HEK293T (cell line): ENCODE measurements around the gene RNPEP.

Experiments used
- CTCF ChIA-PET: fragments of 350-600 bp; formaldehyde crosslinking; extraction: SDS; loops from one replicate; lab custom pipeline; 2021; ENCODE audit warnings: antibody characterized with exemption, inconsistent platforms; lab: Yijun Ruan, JAX
- POLR2A ChIA-PET: fragments of 350-600 bp; formaldehyde crosslinking; extraction: SDS; loops from one replicate; lab custom pipeline; 2020; ENCODE audit warnings: antibody characterized with exemption, inconsistent platforms; lab: Yijun Ruan, JAX
- DNase-seq: peaks from one replicate; pipeline ENCODE4 v3.0.0; 2012; ENCODE audit warnings: mixed read lengths; ENCODE audit errors: extremely low spot score
- ARNT ChIP-seq: fragments of 450-650 bp; IDR thresholded peaks from 2 replicates; pipeline ENCODE4 v1.6.1; 2017; ENCODE audit warnings: mild to moderate bottlenecking
- BHLHE40 ChIP-seq: fragments of 450-650 bp; IDR thresholded peaks from 2 replicates; pipeline ENCODE4 v1.6.1; 2016; ENCODE audit warnings: mild to moderate bottlenecking, moderate library complexity, borderline replicate concordance
- CTBP1 ChIP-seq: fragments of 450-650 bp; IDR thresholded peaks from 2 replicates; pipeline ENCODE4 v1.6.1; 2016; ENCODE audit warnings: borderline replicate concordance
- ELF4 ChIP-seq: fragments of 450-650 bp; IDR thresholded peaks from 2 replicates; pipeline ENCODE4 v1.6.1; 2017; ENCODE audit warnings: antibody characterized with exemption
- FOXA1 ChIP-seq: fragments of 450-650 bp; IDR thresholded peaks from 2 replicates; pipeline ENCODE4 v1.6.1; 2016; ENCODE audit warnings: mild to moderate bottlenecking
- FOXK2 ChIP-seq: fragments of 450-650 bp; IDR thresholded peaks from 2 replicates; pipeline ENCODE4 v1.6.1; 2016; ENCODE audit warnings: mild to moderate bottlenecking
- FOXM1 ChIP-seq: fragments of 450-650 bp; IDR thresholded peaks from 2 replicates; pipeline ENCODE4 v1.6.1; 2017; ENCODE audit warnings: mild to moderate bottlenecking, borderline replicate concordance
- HDGF ChIP-seq: fragments of 450-650 bp; IDR thresholded peaks from 2 replicates; pipeline ENCODE4 v1.6.1; 2017; ENCODE audit warnings: antibody characterized with exemption, borderline replicate concordance
- L3MBTL2 ChIP-seq: fragments of 450-650 bp; conservative IDR thresholded peaks from 2 replicates; pipeline ENCODE4 v1.6.1; 2016; ENCODE audit warnings: mild to moderate bottlenecking
- LEF1 ChIP-seq: fragments of 450-650 bp; IDR thresholded peaks from 2 replicates; pipeline ENCODE4 v1.6.1; 2017; ENCODE audit warnings: mild to moderate bottlenecking, borderline replicate concordance
- NFRKB ChIP-seq: fragments of 450-650 bp; IDR thresholded peaks from 2 replicates; pipeline ENCODE4 v1.6.1; 2016; ENCODE audit warnings: mild to moderate bottlenecking, moderate library complexity
- PKNOX1 ChIP-seq: fragments of 450-650 bp; IDR thresholded peaks from 2 replicates; pipeline ENCODE4 v1.6.1; 2016
- SP1 ChIP-seq: fragments of 450-650 bp; IDR thresholded peaks from 2 replicates; pipeline ENCODE4 v1.6.1; 2017
- SUZ12 ChIP-seq: fragments of 450-650 bp; IDR thresholded peaks from 2 replicates; pipeline ENCODE4 v1.6.1; 2016; ENCODE audit warnings: mild to moderate bottlenecking
- TARDBP ChIP-seq: fragments of 450-650 bp; IDR thresholded peaks from 2 replicates; pipeline ENCODE4 v1.6.1; 2016
- ZNF384 ChIP-seq: fragments of 450-650 bp; IDR thresholded peaks from 2 replicates; pipeline ENCODE4 v1.6.1; 2016

The RNPEP gene

GRCh38 chr1:201982082-201982622 is 296 bp upstream of the RNPEP start:
- DNase-seq: peak; percentile 91
- TF ChIP-seq ARNT (no peak), SUZ12 (no peak), SP1 (no peak), BHLHE40 (no peak), LEF1 (no peak), ZNF384 (no peak), FOXM1 (no peak), FOXA1 (no peak)
- POLR2A ChIA-PET: interaction anchor here (0.6 to 1.7 kb wide), 8 partner anchors 8 to 152 kb away, joined by 3 to 7 read pairs (median 4); partner anchors contain the start of genes LMOD1 and TIMM17A
- CTCF ChIA-PET: interaction anchor here (1.1 kb wide), 1 partner anchor 17 kb away, joined by 3 read pairs; no protein-coding TSS in a partner anchor

DNA sequence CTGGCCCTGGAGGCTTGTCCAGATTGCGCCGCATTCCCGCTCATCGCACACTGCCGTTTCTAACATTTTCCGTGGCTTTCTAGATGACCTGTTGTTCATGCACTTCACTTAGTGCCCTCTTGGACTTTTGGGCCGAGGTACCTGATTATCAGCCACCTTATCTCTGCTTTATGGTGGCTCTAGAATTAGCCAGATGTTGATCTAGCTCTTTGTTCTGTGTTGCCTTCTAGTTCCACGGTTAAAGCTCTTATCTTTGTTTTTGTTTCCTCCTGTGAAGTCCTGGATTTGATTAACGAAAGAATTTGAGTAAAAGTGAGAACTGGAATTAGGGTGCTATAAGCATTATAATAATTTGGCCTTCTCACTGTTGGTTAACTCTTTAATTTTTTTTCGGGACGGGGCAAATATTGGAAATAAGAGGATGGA is 945 bp downstream of the RNPEP start:
- ChIA-PET CTCF (no interaction called here), POLR2A (interaction anchor here (1.0 to 1.7 kb wide), 6 partner anchors 10 to 115 kb away, joined by 3 to 7 read pairs (median 4); partner anchors contain the start of genes LMOD1 and TIMM17A)
- no peak for DNase-seq
- no peak for TF ChIP-seq HDGF
- TF ChIP-seq ZNF384: no peak
- TF ChIP-seq TARDBP: no peak
- no peak for TF ChIP-seq FOXM1
- no peak for TF ChIP-seq FOXA1
- TF ChIP-seq ELF4: no peak
- TF ChIP-seq CTBP1: no peak
- TF ChIP-seq SUZ12: no peak
- TF ChIP-seq BHLHE40: no peak
- TF ChIP-seq PKNOX1: no peak
- no peak for TF ChIP-seq NFRKB
- TF ChIP-seq SP1: no peak
- no peak for TF ChIP-seq FOXK2
- no peak for TF ChIP-seq ARNT

GRCh38 chr1:201984446-201984845 is 2.0 kb downstream of the RNPEP start:
- TF ChIP-seq SP1 (no peak), LEF1 (no peak), TARDBP (no peak), ZNF384 (no peak), NFRKB (no peak), FOXM1 (no peak), FOXA1 (no peak), PKNOX1 (no peak), FOXK2 (no peak), SUZ12 (no peak), CTBP1 (no peak), L3MBTL2 (no peak), HDGF (no peak), ELF4 (no peak), ARNT (no peak)
- DNase-seq: no peak
- ChIA-PET POLR2A (no interaction called here), CTCF (interaction anchor here (0.6 kb wide), 1 partner anchor 554 kb away, joined by 4 read pairs; no protein-coding TSS in a partner anchor)

DNA sequence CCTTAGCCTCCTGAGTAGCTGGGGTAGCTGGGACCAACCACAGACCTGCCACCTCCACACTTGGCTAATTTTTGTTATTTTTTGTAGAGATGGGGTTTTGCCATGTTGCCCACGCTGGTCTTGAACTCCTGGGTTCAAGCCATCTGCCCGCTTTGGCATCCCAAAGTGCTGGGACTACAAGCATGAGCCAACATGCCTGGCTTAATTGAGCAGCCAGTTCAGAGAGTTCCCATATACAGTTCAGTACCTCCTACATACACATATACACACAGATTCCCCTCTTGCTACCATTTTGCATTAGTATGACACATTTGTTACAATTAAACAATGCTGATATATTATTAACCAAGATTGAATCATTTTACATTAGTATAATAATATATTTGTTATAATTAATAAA is 2.9 kb downstream of the RNPEP start:
- ChIA-PET CTCF (interaction anchor here (0.9 kb wide), 1 partner anchor 14 kb away, joined by 3 read pairs; no protein-coding TSS in a partner anchor), POLR2A (no interaction called here)
- no peak for DNase-seq
- TF ChIP-seq LEF1 (no peak), PKNOX1 (no peak), ZNF384 (no peak), SP1 (no peak), ARNT (no peak), NFRKB (no peak), ELF4 (no peak), HDGF (no peak), BHLHE40 (no peak), L3MBTL2 (no peak), FOXM1 (no peak), FOXK2 (no peak), FOXA1 (no peak), CTBP1 (no peak), SUZ12 (no peak), TARDBP (no peak)

GRCh38 chr1:201988601-201989000 is 6.2 kb downstream of the RNPEP start:
- ChIA-PET POLR2A (no interaction called here), CTCF (interaction anchor here (2.1 kb wide), 1 partner anchor 12 kb away, joined by 10 read pairs; no protein-coding TSS in a partner anchor)

More at GRCh38 chr1:201988601-201989000, 6.2 kb downstream of the RNPEP start:
- no peak for DNase-seq
- TF ChIP-seq SUZ12 (no peak), L3MBTL2 (no peak), ARNT (no peak), FOXK2 (no peak), PKNOX1 (no peak), FOXM1 (no peak), TARDBP (no peak), NFRKB (no peak), LEF1 (no peak), CTBP1 (no peak), BHLHE40 (no peak), SP1 (no peak), FOXA1 (no peak), ZNF384 (no peak), HDGF (no peak), ELF4 (no peak)
